ENCODE data around the gene COP1. TPM values are rescaled to one million over a fixed set of nuclear protein-coding genes. Genes with fewer than 3 reads are reported as not detected.

The COP1 gene
- total and polyA plus RNA-seq, 2 of the 4 experiments (the other 2 are of a cell fraction) = 17.8 to 35.0 TPM

DNA sequence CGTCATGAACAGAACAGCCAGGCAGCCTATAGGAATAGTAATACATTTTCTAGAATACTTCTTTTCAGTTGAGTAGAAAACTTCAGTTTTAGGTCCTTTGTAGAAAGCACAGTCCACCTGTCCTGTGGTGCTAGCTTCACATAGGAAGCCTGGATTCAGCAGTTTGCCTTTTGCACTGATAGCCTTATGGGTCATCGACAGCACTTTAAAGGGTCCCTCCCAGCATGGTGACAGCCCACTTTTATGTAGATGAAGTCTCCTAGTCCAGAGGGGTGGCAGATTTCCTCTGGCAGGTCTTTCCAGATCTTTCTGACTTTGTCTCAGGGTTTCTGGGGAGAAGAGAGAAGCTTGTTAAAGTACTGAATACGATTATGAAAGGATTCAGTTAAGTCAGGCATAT lies 302.3 kb downstream of the COP1 start:
- ChIA-PET POLR2A (ENCODE audit: unreplicated experiment) (no interaction called here), CTCF (no interaction called here)
- no peak overlapping the region for H2AFZ ChIP-seq (replicated peaks; ENCODE audit: low read length, poor library complexity)
- H3K56ac ChIP-seq (ENCODE audit: extremely low read depth, insufficient read depth, low read length) = no peak overlapping the region
- peaks cover 2% of the 10 kb centered on the region; the same call in 1 of the 2 replicates for H3K9me1 ChIP-seq (ENCODE audit: insufficient read depth, low read length)
- no peak overlapping the region for H3K9ac ChIP-seq (ENCODE audit: low read depth, low read length)
- H2AK9ac ChIP-seq (replicated peaks; ENCODE audit: low read depth, low read length, poor library complexity) = no peak overlapping the region
- H4K20me1 ChIP-seq (ENCODE audit: insufficient read depth, low read length) = no peaks in the 10 kb centered on the region
- no peaks in the 10 kb centered on the region for H3K27me3 ChIP-seq (ENCODE audit: control insufficient read depth, insufficient read depth, low read length)
- DNase-seq (no peak), ATAC-seq (ENCODE audit: low read depth) (no peak)
- no peak overlapping the region for H2AK5ac ChIP-seq (ENCODE audit: low read depth, low read length)
- no CpG with 5 or more reads among the region's 3 CpGs for WGBS, 2 experiments (ENCODE audit: extremely low coverage in 2 of 2, insufficient read length in 1 of 2)
- H2BK120ac ChIP-seq (ENCODE audit: low read depth, low read length) = no peak overlapping the region
- in situ Hi-C loops (cut with MboI; ENCODE audit: low sequenced_read_pairs) = no loop called here
- H2BK20ac ChIP-seq (ENCODE audit: low read depth, low read length) = no peak overlapping the region
- H4K8ac ChIP-seq (ENCODE audit: low read depth in 2 of 2, low read length in 2 of 2) = no peak overlapping the region
- no peak overlapping the region for H3K4me2 ChIP-seq (ENCODE audit: low read depth, low read length)
- no peak overlapping the region for H2BK15ac ChIP-seq (ENCODE audit: low read depth, low read length)
- no peak overlapping the region for H3K4me3 ChIP-seq (ENCODE audit: insufficient read depth, low read depth, low read length)
- no peak overlapping the region for H3K27ac ChIP-seq (ENCODE audit: insufficient read depth, low read length)
- BruUV-seq (replicated peaks) = no TSS peak
- no peaks in the 10 kb centered on the region for H3K9me3 ChIP-seq (ENCODE audit: control insufficient read depth, insufficient read depth, low read length)
- peaks cover 2% of the 10 kb centered on the region; the same call in 1 of the 2 replicates for H3K36me3 ChIP-seq (ENCODE audit: control insufficient read depth, insufficient read depth, low read length)
- H3K79me1 ChIP-seq (ENCODE audit: low read depth in 1 of 2, low read length in 2 of 2) = no peaks in the 10 kb centered on the region
- dilution Hi-C loops (cut with HindIII; ENCODE audit: low sequenced_read_pairs, unreplicated experiment) = no loop called here
- no peak overlapping the region for H3K14ac ChIP-seq (replicated peaks; ENCODE audit: low read depth, low read length)
- no peak overlapping the region for H3K18ac ChIP-seq (ENCODE audit: low read depth, low read length)
- H2BK5ac ChIP-seq (ENCODE audit: low read depth, low read length, poor library complexity, severe bottlenecking) = no peak overlapping the region
- H3K4me1 ChIP-seq (ENCODE audit: control insufficient read depth, insufficient read depth, low read length) = peaks cover 2% of the 10 kb centered on the region
- H4K5ac ChIP-seq (ENCODE audit: low read depth, low read length) = no peak overlapping the region
- H3K4ac ChIP-seq (ENCODE audit: low read depth, low read length) = no peak overlapping the region
- TF ChIP-seq BHLHE40 (IDR thresholded peaks at IDR 0.05; ENCODE audit: low read depth, low read length) (no peak), CHD1 (IDR thresholded peaks at IDR 0.05; ENCODE audit: low read depth, low read length) (no peak), SMC3 (IDR thresholded peaks at IDR 0.05; ENCODE audit: low read depth, low read length) (no peak), ELK1 (IDR thresholded peaks at IDR 0.05; ENCODE audit: borderline replicate concordance, low read depth, low read length) (no peak), FOS (IDR thresholded peaks at IDR 0.05; ENCODE audit: low read depth, low read length) (no peak), RCOR1 (IDR thresholded peaks at IDR 0.05; ENCODE audit: insufficient replicate concordance, low read length) (no peak), MAZ (IDR thresholded peaks at IDR 0.05; ENCODE audit: borderline replicate concordance, low read depth, low read length) (no peak), NFE2L2 (IDR thresholded peaks at IDR 0.05; ENCODE audit: low read depth, low read length) (no peak), RAD21 (IDR thresholded peaks at IDR 0.05; ENCODE audit: low read length) (no peak), MXI1 (IDR thresholded peaks at IDR 0.05; ENCODE audit: borderline replicate concordance, low read depth, low read length) (no peak), RFX5 (IDR thresholded peaks at IDR 0.05; ENCODE audit: low read depth, low read length) (no peak)
- intact Hi-C loops (cut with micrococcal nuclease) = no loop called here
- H3K23ac ChIP-seq (ENCODE audit: low read depth, low read length) = no peak overlapping the region
- H4K91ac ChIP-seq (ENCODE audit: insufficient read depth, low read depth, low read length) = no peak overlapping the region

Data from IMR-90 (cell line).